WTC11 (cell line): ENCODE measurements around the gene C4orf36. TPM values are rescaled to one million over a fixed set of nuclear protein-coding genes. Genes with fewer than 3 reads are reported as not detected.

Experiments used
- ATAC-seq: fragments of 200-7000 bp; cut with Tn5 transposase; 2 replicates; pipeline ENCODE4 v1.10.0; 2021; ENCODE audit warnings: mild to moderate bottlenecking, moderate library complexity
- CTCF ChIA-PET: fragments of 300-600 bp; sonication (Branson Sonifier 250); formaldehyde crosslinking; loops from one replicate; lab custom pipeline; 2021; ENCODE audit warnings: antibody characterized with exemption; lab: Charles Lee
- POLR2A ChIA-PET: fragments of 350-600 bp; sonication (Branson Sonifier 250); formaldehyde crosslinking; loops from one replicate; lab custom pipeline; 2021; ENCODE audit warnings: antibody characterized with exemption; lab: Charles Lee
- DNase-seq: peaks from one replicate; pipeline ENCODE4 v3.0.0; 2021; ENCODE audit warnings: low spot score
- H3K27ac Mint-ChIP-seq: 2 replicates; pipeline ENCODE4 v1.8.0; 2021; ENCODE audit warnings: mixed read lengths
- H3K27me3 Mint-ChIP-seq: 2 replicates; pipeline ENCODE4 v1.8.0; 2021; ENCODE audit warnings: low read depth, mild to moderate bottlenecking, moderate library complexity, mixed read lengths
- H3K36me3 Mint-ChIP-seq: 2 replicates; pipeline ENCODE4 v1.8.0; 2021; ENCODE audit warnings: mixed read lengths
- H3K4me1 Mint-ChIP-seq: 2 replicates; pipeline ENCODE4 v1.8.0; 2022; ENCODE audit warnings: mixed read lengths
- H3K4me3 Mint-ChIP-seq: 2 replicates; pipeline ENCODE4 v1.8.0; 2021; ENCODE audit warnings: mild to moderate bottlenecking, moderate library complexity, mixed read lengths
- H3K9me3 Mint-ChIP-seq: 2 replicates; pipeline ENCODE4 v1.8.0; 2021; ENCODE audit warnings: mixed read lengths
- AR ChIP-seq: fragments of 250-450 bp; sonication (Bioruptor Pico); IDR thresholded peaks from 2 replicates; pipeline ENCODE4 v1.9.0; 2021; ENCODE audit warnings: mild to moderate bottlenecking
- E2F4 ChIP-seq: sonication (generic); formaldehyde crosslinking; IDR thresholded peaks from 2 replicates; pipeline ENCODE4 v1.8.1; 2022; ENCODE audit warnings: low read depth, mild to moderate bottlenecking, moderate library complexity, missing genetic modification reagents, borderline replicate concordance
- FOXP1 ChIP-seq: sonication (generic); formaldehyde crosslinking; IDR thresholded peaks from 2 replicates; pipeline ENCODE4 v1.8.0; 2022; ENCODE audit warnings: missing genetic modification reagents, mild to moderate bottlenecking, moderate library complexity, borderline replicate concordance
- JAZF1 ChIP-seq: fragments of 250-450 bp; sonication (Bioruptor Pico); IDR thresholded peaks from 2 replicates; pipeline ENCODE4 v1.9.0; 2021; ENCODE audit warnings: moderate library complexity, mild to moderate bottlenecking, inconsistent platforms
- MAX ChIP-seq: sonication (generic); formaldehyde crosslinking; IDR thresholded peaks from 2 replicates; pipeline ENCODE4 v1.8.0; 2022; ENCODE audit warnings: mild to moderate bottlenecking, missing genetic modification reagents
- PRRX2 ChIP-seq: fragments of 250-450 bp; sonication (Bioruptor Pico); IDR thresholded peaks from 2 replicates; pipeline ENCODE4 v1.8.0; 2021; ENCODE audit warnings: mild to moderate bottlenecking
- RORB ChIP-seq: fragments of 250-450 bp; sonication (Bioruptor Pico); IDR thresholded peaks from 2 replicates; pipeline ENCODE4 v1.9.0; 2021; ENCODE audit warnings: mild to moderate bottlenecking
- TEAD4 ChIP-seq: sonication (generic); formaldehyde crosslinking; IDR thresholded peaks from 2 replicates; pipeline ENCODE4 v1.8.0; 2022; ENCODE audit warnings: mild to moderate bottlenecking, missing genetic modification reagents
- ZNF281 ChIP-seq: sonication (generic); formaldehyde crosslinking; IDR thresholded peaks from 2 replicates; pipeline ENCODE4 v1.8.0; 2023; ENCODE audit warnings: mild to moderate bottlenecking, missing genetic modification reagents
- ZNF416 ChIP-seq: fragments of 250-450 bp; sonication (Bioruptor Pico); IDR thresholded peaks from 2 replicates; pipeline ENCODE4 v1.9.0; 2021; ENCODE audit warnings: mild to moderate bottlenecking, inconsistent platforms
- ZSCAN18 ChIP-seq: fragments of 250-450 bp; sonication (Bioruptor Pico); IDR thresholded peaks from 2 replicates; pipeline ENCODE4 v2.1.2; 2022; ENCODE audit warnings: mild to moderate bottlenecking, moderate library complexity
- total RNA-seq: library from RNA; stranded (reverse); gene quantifications from 3 replicates; pipeline ENCODE4 v1.2.3, GENCODE V29; 2021
- TF ChIP-seq, protein P1 (sequence below): fragments of 250-450 bp; sonication (Bioruptor Pico); IDR thresholded peaks from 2 replicates; pipeline ENCODE4 v1.9.0; 2021; ENCODE audit warnings: mild to moderate bottlenecking, borderline replicate concordance
- TF ChIP-seq, protein P2 (sequence below): sonication (generic); formaldehyde crosslinking; IDR thresholded peaks from 2 replicates; pipeline ENCODE4 v1.8.1; 2023; ENCODE audit warnings: mild to moderate bottlenecking, missing genetic modification reagents, moderate library complexity
- TF ChIP-seq, protein P3 (sequence below): sonication (generic); formaldehyde crosslinking; IDR thresholded peaks from 2 replicates; pipeline ENCODE4 v1.8.0; 2022; ENCODE audit warnings: mild to moderate bottlenecking, missing genetic modification reagents
- TF ChIP-seq, protein P4 (sequence below): sonication (generic); formaldehyde crosslinking; IDR thresholded peaks from 2 replicates; pipeline ENCODE4 v1.8.0; 2022; ENCODE audit warnings: mild to moderate bottlenecking, missing genetic modification reagents
- TF ChIP-seq, protein P5 (sequence below): sonication (generic); formaldehyde crosslinking; IDR thresholded peaks from 2 replicates; pipeline ENCODE4 v1.8.1; 2023; ENCODE audit warnings: mild to moderate bottlenecking, missing genetic modification reagents

The C4orf36 gene
- total RNA-seq, 1 experiment from 2014 or later = 0.79 TPM

- TF ChIP-seq, protein P1, sequence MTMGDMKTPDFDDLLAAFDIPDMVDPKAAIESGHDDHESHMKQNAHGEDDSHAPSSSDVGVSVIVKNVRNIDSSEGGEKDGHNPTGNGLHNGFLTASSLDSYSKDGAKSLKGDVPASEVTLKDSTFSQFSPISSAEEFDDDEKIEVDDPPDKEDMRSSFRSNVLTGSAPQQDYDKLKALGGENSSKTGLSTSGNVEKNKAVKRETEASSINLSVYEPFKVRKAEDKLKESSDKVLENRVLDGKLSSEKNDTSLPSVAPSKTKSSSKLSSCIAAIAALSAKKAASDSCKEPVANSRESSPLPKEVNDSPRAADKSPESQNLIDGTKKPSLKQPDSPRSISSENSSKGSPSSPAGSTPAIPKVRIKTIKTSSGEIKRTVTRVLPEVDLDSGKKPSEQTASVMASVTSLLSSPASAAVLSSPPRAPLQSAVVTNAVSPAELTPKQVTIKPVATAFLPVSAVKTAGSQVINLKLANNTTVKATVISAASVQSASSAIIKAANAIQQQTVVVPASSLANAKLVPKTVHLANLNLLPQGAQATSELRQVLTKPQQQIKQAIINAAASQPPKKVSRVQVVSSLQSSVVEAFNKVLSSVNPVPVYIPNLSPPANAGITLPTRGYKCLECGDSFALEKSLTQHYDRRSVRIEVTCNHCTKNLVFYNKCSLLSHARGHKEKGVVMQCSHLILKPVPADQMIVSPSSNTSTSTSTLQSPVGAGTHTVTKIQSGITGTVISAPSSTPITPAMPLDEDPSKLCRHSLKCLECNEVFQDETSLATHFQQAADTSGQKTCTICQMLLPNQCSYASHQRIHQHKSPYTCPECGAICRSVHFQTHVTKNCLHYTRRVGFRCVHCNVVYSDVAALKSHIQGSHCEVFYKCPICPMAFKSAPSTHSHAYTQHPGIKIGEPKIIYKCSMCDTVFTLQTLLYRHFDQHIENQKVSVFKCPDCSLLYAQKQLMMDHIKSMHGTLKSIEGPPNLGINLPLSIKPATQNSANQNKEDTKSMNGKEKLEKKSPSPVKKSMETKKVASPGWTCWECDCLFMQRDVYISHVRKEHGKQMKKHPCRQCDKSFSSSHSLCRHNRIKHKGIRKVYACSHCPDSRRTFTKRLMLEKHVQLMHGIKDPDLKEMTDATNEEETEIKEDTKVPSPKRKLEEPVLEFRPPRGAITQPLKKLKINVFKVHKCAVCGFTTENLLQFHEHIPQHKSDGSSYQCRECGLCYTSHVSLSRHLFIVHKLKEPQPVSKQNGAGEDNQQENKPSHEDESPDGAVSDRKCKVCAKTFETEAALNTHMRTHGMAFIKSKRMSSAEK = no peak
Observed at GRCh38 chr4:86916392-86916791, 24.2 kb upstream of the C4orf36 start (continued).

- H3K9me3 Mint-ChIP-seq = no peaks in the 10 kb centered on the region
- CTCF ChIA-PET = interaction anchor here (1.3 kb wide), 1 partner anchor 12 kb away, joined by 8 read pairs; no protein-coding TSS in a partner anchor
- no peak overlapping the region for H3K4me3 Mint-ChIP-seq
- H3K27ac Mint-ChIP-seq = no peak overlapping the region
- no peak for ATAC-seq
- H3K36me3 Mint-ChIP-seq = no peaks in the 10 kb centered on the region
- POLR2A ChIA-PET = no interaction called here
- H3K4me1 Mint-ChIP-seq = peaks cover 12% of the 10 kb centered on the region
- H3K27me3 Mint-ChIP-seq = no peaks in the 10 kb centered on the region
- no peak for DNase-seq
- no peak for TF ChIP-seq FOXP1 (CRISPR knock-in tag)
- no peak for TF ChIP-seq ZNF281 (CRISPR knock-in tag)
- no peak for TF ChIP-seq RORB
- no peak for TF ChIP-seq AR (CRISPR knock-in tag)
- TF ChIP-seq JAZF1 (CRISPR knock-in tag) = no peak
- TF ChIP-seq ZNF416 (CRISPR knock-in tag) = no peak
- TF ChIP-seq E2F4 (CRISPR knock-in tag) = no peak
- TF ChIP-seq, protein P2, sequence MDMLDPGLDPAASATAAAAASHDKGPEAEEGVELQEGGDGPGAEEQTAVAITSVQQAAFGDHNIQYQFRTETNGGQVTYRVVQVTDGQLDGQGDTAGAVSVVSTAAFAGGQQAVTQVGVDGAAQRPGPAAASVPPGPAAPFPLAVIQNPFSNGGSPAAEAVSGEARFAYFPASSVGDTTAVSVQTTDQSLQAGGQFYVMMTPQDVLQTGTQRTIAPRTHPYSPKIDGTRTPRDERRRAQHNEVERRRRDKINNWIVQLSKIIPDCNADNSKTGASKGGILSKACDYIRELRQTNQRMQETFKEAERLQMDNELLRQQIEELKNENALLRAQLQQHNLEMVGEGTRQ (CRISPR knock-in tag) = no peak
- no peak for TF ChIP-seq PRRX2
- TF ChIP-seq MAX (CRISPR knock-in tag) = no peak
- no peak for TF ChIP-seq ZSCAN18 (CRISPR knock-in tag)
- no peak for TF ChIP-seq TEAD4 (CRISPR knock-in tag)
- TF ChIP-seq, protein P3, sequence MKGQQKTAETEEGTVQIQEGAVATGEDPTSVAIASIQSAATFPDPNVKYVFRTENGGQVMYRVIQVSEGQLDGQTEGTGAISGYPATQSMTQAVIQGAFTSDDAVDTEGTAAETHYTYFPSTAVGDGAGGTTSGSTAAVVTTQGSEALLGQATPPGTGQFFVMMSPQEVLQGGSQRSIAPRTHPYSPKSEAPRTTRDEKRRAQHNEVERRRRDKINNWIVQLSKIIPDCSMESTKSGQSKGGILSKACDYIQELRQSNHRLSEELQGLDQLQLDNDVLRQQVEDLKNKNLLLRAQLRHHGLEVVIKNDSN (CRISPR knock-in tag) = no peak
- TF ChIP-seq, protein P4, sequence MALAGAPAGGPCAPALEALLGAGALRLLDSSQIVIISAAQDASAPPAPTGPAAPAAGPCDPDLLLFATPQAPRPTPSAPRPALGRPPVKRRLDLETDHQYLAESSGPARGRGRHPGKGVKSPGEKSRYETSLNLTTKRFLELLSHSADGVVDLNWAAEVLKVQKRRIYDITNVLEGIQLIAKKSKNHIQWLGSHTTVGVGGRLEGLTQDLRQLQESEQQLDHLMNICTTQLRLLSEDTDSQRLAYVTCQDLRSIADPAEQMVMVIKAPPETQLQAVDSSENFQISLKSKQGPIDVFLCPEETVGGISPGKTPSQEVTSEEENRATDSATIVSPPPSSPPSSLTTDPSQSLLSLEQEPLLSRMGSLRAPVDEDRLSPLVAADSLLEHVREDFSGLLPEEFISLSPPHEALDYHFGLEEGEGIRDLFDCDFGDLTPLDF (CRISPR knock-in tag) = no peak
- TF ChIP-seq, protein P5, sequence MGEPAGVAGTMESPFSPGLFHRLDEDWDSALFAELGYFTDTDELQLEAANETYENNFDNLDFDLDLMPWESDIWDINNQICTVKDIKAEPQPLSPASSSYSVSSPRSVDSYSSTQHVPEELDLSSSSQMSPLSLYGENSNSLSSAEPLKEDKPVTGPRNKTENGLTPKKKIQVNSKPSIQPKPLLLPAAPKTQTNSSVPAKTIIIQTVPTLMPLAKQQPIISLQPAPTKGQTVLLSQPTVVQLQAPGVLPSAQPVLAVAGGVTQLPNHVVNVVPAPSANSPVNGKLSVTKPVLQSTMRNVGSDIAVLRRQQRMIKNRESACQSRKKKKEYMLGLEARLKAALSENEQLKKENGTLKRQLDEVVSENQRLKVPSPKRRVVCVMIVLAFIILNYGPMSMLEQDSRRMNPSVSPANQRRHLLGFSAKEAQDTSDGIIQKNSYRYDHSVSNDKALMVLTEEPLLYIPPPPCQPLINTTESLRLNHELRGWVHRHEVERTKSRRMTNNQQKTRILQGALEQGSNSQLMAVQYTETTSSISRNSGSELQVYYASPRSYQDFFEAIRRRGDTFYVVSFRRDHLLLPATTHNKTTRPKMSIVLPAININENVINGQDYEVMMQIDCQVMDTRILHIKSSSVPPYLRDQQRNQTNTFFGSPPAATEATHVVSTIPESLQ = no peak
Observed at GRCh38 chr4:86910820-86911684, 18.8 kb upstream of the C4orf36 start.
